GM19099 (cell line): Measurements from ENCODE around the gene MASP1.

ENCODE experiments used
- POLR2A ChIP-seq: IDR thresholded peaks from 3 replicates; pipeline ENCODE4 v1.6.1; 2011; ENCODE audit warnings: low read depth; ENCODE audit not compliant: insufficient read length; ENCODE audit errors: extremely low read depth

The MASP1 gene

GRCh38 chr3:187264021-187264420, 27.5 kb downstream of the MASP1 start:
- no peak for TF ChIP-seq POLR2A

DNA sequence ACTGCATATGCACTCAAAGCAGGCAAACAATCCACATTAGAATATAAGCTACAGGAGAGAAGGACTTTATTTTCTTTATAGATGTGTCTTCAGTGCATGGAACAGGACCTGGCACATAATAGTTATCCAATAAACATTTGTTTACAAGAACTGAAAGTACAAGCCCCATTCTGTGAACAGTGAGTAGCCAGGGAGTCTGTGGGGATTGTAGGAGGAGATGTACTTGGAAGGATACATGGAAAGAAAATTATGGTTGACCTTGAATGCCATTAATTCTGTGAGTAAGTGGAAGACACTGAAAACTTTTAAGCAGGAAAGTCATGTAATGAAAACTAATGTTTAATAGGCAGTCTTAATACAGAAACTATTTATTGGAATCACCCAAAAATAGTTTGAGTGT, 28.3 kb downstream of the MASP1 start:
- TF ChIP-seq POLR2A = no peak

- no peak for TF ChIP-seq POLR2A
Measured at GRCh38 chr3:187262360-187262759, 29.2 kb downstream of the MASP1 start.

GRCh38 chr3:187261541-187261969, 30.0 kb downstream of the MASP1 start:
- no peak for TF ChIP-seq POLR2A

- TF ChIP-seq POLR2A = no peak
Measured at GRCh38 chr3:187259171-187259570, 32.4 kb downstream of the MASP1 start.

DNA sequence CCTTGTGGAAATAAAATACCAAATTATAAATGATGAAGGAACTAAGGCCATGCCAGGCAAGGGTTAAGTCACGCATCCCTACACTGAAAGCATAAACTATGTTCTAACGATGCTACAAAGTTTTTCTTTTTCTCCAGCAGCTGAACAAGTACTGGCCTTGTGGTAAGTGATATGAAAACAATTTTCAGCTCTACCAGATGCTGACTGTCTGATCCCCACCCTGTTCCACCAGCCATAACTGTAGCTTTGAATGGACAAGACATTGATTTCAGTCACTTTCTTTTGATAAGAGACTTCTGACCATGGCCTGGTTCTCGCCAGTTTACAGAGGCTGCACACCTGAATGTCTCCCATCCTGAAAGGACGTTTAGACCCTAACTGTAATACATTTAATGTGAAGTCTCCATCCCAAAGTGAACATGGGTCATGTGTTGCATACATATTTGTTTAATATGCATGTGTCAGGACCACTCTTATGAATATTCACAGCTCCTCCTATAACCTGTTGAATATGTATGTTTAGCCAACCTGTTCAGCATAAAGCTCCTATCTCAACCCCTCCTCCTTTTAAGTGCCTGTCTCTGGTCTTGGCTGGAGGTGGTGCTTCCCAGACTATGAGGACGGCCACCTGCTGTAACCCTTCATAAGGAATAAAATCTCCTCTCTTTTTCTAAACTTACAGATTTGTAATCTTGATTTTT, 33.4 kb downstream of the MASP1 start:
- TF ChIP-seq POLR2A = no peak

- no peak for TF ChIP-seq POLR2A
Measured at GRCh38 chr3:187257471-187257870, 34.1 kb downstream of the MASP1 start.

GRCh38 chr3:187256051-187256616, 35.4 kb downstream of the MASP1 start:
- no peak for TF ChIP-seq POLR2A

DNA sequence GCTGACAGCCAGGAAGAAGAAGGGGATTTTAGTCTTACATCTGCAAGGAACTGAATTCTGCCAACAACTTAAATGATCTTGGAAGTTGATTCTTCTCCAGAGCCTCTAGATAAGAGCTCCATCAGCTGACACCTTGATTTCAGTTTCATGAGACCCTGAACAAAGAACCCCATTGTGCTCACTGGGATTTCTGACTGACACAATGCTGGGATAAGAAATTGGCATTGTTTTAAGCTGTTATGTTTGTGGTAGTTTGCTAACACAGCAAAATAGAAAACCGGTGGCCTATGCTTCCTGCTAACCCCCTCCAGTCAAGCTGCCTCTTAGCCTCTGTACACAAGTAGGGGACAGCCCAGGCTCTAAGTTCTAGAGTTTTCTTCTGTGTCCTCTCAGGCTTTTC, 36.2 kb downstream of the MASP1 start:
- no peak for TF ChIP-seq POLR2A

GRCh38 chr3:187252311-187252710, 39.2 kb downstream of the MASP1 start:
- TF ChIP-seq POLR2A = no peak

GRCh38 chr3:187251599-187251998, 39.9 kb downstream of the MASP1 start:
- TF ChIP-seq POLR2A = no peak

DNA sequence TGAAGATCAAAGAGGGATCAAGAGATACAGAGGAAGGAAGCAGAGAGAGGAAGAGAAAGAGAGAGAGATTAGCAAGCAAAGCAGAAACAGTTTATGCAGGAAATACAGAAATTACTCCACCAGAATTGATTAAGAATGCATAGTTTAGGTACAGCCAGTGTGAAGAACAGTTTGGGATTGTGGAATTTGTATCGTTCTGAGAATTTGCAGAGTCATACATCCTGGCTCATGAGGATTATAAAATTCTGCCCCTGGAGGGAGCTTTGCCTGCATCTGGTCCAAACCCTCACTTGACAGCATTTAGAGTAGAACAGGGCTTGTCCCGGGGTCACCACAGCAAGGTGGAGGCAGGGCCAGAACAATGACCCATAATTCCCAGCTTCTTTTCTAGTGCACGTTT, 44.1 kb downstream of the MASP1 start:
- TF ChIP-seq POLR2A = no peak

GRCh38 chr3:187243933-187244524, 47.5 kb downstream of the MASP1 start:
- no peak for TF ChIP-seq POLR2A

- TF ChIP-seq POLR2A = no peak
Measured at GRCh38 chr3:187242900-187243299, 48.6 kb downstream of the MASP1 start.

DNA sequence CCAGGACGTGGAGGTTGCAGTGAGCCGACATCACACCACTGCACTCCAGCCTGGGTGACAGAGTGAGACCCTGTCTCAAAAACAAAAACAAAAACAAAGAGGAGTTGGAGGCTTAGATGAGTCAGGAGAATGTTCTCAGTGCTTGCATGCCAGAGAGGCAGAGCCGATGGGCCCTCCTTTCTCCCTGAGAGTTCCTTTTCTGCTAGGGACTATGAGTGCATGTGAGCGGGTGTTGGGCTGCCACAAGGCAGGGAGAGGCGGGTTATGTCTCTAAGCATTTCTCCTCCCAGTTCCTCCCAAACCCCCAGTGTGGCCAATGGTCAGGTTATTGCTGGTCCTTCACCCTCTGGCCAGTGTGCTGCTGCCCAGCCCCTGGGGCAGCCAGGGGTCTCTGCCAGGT, 49.1 kb downstream of the MASP1 start:
- no peak for TF ChIP-seq POLR2A

DNA sequence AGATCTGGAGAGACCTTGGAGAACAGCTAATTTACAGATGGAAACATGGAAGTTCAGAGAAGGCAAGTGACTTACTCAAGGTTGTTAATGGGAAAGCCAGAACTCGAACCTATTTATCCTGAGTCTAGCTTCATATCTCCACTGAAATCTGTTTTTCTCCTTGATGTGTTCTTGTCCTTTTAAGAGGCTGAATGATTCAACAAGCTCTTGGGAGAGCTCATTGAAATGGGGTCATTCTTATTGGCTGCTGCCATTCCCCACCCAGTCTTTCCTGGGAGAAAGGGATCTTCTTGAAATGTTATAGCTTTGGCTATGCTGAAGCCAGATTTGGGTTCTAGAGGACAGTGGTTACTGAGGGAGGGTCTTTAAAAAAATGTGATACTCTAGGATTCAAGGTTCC, 53.3 kb downstream of the MASP1 start:
- no peak for TF ChIP-seq POLR2A
